ENCODE results near the gene HOXA6.

DNA sequence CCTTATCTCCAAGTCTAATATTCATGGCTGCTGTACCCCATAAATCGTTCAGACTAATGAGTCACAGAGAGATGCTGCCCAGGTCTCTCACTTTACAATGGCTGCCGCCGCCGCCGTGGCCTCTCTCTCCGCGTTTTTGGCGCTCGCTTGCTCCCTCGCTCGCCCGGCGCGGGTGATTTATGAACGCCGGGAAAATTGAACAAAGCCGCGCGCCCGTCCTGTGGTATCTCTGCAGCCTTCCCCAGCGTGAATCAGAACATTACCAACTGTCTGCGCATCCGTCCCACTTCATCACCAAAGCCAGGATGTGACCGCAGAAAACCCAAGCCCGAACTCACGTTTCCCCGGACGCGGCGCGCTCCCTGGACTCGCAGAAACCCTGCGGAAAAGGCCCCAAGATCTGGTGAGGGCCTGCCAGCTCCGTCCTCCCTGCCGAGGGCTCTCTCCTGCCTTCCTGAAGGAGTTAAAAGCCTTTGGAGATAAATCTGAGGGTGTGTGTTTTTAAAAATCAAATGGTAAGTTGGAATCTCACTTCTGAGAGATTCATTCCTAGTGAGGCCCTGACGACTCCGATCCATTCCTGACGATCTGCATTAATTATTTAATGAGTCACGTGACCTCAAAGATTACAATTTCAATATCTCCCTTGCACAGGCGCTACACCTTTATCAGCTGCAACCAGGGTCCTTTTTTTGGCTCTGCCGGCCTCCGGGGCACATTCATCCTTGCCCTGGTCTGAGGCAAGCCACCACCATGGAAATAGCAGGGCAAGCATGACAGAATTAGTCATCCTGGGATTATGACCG, 23.3 kb downstream of the HOXA6 start:
- no peak for TF ChIP-seq ZKSCAN1 (IDR thresholded peaks at IDR 0.05; ENCODE audit: low read depth, low read length)
- TF ChIP-seq U2AF1 (optimal IDR thresholded peaks at IDR 0.05; ENCODE audit: low read depth, low read length), result no peak
- TF ChIP-seq, protein P1, sequence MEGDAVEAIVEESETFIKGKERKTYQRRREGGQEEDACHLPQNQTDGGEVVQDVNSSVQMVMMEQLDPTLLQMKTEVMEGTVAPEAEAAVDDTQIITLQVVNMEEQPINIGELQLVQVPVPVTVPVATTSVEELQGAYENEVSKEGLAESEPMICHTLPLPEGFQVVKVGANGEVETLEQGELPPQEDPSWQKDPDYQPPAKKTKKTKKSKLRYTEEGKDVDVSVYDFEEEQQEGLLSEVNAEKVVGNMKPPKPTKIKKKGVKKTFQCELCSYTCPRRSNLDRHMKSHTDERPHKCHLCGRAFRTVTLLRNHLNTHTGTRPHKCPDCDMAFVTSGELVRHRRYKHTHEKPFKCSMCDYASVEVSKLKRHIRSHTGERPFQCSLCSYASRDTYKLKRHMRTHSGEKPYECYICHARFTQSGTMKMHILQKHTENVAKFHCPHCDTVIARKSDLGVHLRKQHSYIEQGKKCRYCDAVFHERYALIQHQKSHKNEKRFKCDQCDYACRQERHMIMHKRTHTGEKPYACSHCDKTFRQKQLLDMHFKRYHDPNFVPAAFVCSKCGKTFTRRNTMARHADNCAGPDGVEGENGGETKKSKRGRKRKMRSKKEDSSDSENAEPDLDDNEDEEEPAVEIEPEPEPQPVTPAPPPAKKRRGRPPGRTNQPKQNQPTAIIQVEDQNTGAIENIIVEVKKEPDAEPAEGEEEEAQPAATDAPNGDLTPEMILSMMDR (IDR thresholded peaks at IDR 0.05 in 2 of 3, conservative IDR thresholded peaks at IDR 0.05 in 1 of 3; ENCODE audit: insufficient read depth in 2 of 3, low read depth in 1 of 3, low read length in 3 of 3), result no peak
- no peak for TF ChIP-seq EP300 (IDR thresholded peaks at IDR 0.05; ENCODE audit: low read length)
- TF ChIP-seq TAF1 (IDR thresholded peaks at IDR 0.05; ENCODE audit: control insufficient read depth, extremely low read depth, insufficient read depth, low read length, severe bottlenecking), result no peak
